ENCODE measurements around the gene VPS39. TPM values are rescaled to one million over a fixed set of nuclear protein-coding genes. Genes with fewer than 3 reads are reported as not detected.

Gene VPS39
- total RNA-seq, 4 donors from 2014 or later, result 105 to 354 (median 153) TPM

DNA sequence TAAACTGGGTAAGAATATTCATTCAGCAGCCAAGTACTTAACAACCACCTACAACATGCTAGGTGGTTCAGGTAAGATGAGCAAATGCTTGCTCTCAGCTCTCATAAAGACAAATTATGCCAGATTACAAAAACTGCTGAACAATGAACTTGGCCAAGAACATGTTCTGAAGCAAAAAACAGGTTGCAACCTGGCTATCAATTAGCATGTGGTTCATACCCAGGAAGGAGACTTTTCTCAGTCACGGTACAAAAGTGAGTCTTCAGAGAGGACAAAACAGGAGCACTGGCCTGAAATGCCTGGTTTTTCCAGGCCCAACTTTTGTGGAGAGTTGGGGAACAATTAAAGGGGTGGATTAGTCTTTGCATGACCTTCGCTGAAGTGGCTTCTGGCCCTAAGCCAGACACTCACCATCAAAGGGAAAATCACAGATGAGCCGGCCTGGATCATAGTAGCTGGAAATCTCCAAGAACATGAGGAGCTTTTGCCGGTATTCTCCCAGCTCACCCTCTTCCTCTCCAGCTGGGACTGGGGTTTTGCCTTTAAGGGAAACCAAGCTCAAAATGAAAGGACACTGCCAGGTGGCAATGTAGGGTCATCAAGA lies 44.1 kb downstream of the VPS39 start:
- TF ChIP-seq POLR2AphosphoS5 (IDR thresholded peaks at IDR 0.05) (no peak), POLR2A (IDR thresholded peaks at IDR 0.05) (no peak), EP300 (IDR thresholded peaks at IDR 0.05; ENCODE audit: low read depth) (no peak)
- TF ChIP-seq, protein P1, sequence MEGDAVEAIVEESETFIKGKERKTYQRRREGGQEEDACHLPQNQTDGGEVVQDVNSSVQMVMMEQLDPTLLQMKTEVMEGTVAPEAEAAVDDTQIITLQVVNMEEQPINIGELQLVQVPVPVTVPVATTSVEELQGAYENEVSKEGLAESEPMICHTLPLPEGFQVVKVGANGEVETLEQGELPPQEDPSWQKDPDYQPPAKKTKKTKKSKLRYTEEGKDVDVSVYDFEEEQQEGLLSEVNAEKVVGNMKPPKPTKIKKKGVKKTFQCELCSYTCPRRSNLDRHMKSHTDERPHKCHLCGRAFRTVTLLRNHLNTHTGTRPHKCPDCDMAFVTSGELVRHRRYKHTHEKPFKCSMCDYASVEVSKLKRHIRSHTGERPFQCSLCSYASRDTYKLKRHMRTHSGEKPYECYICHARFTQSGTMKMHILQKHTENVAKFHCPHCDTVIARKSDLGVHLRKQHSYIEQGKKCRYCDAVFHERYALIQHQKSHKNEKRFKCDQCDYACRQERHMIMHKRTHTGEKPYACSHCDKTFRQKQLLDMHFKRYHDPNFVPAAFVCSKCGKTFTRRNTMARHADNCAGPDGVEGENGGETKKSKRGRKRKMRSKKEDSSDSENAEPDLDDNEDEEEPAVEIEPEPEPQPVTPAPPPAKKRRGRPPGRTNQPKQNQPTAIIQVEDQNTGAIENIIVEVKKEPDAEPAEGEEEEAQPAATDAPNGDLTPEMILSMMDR (IDR thresholded peaks at IDR 0.05), result no peak
- 88 to 100% methylated on average over 1 to 4 of the region's 4 CpGs for WGBS, 2 donors (ENCODE audit: low coverage in 1 of 2)
- in situ Hi-C loops (cut with MboI; ENCODE audit: low pct_ligation_motif_present in 1 of 4, low pct_unique_long_range_greater_than_20kb in 1 of 4, low sequenced_read_pairs in 3 of 4), result no loop called here
- Histone ChIP-seq H3K4me3 (no peak overlapping the region), H3K9me3 (no peaks in the 10 kb centered on the region), H3K27ac (no peak overlapping the region), H3K4me1 (no peaks in the 10 kb centered on the region), H3K36me3 (peaks cover 0 to 90% (median 38%) of the 10 kb centered on the region in 4 donors), H3K27me3 (no peaks in the 10 kb centered on the region)
- intact Hi-C loops (cut with DNase I; ENCODE audit: low total_unique reads), result no loop called here
- DNase-seq, result no peak

DNA sequence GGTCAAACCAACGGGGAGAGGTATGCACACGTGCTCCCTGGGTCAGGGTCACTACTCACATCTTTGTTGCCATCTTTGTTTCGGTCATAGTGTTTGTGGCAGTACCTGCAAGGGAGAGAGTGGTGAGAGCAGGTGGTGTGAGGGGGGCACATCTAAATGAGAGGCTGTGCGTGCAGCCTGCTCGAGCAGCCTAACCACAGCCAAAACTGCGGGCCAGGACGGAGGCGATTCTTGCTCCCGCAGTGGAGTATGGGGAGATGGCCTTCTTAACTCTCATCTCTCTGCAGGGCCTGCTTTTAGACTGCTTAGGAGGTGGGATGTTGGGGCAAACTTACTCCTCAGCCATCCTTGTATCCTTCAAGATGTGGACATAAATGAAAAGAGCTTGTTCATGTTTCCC lies 44.8 kb downstream of the VPS39 start:
- Histone ChIP-seq H3K27ac (no peak overlapping the region), H3K36me3 (peaks cover 0 to 83% (median 35%) of the 10 kb centered on the region in 4 donors), H3K4me1 (no peaks in the 10 kb centered on the region), H3K4me3 (no peak overlapping the region), H3K27me3 (no peaks in the 10 kb centered on the region), H3K9me3 (no peaks in the 10 kb centered on the region)
- DNase-seq, result no peak
- TF ChIP-seq POLR2AphosphoS5 (IDR thresholded peaks at IDR 0.05) (no peak), EP300 (IDR thresholded peaks at IDR 0.05; ENCODE audit: low read depth) (no peak), POLR2A (IDR thresholded peaks at IDR 0.05) (no peak)
- TF ChIP-seq, protein P1 (IDR thresholded peaks at IDR 0.05), result no peak
- in situ Hi-C loops (cut with MboI; ENCODE audit: low pct_ligation_motif_present in 1 of 4, low pct_unique_long_range_greater_than_20kb in 1 of 4, low sequenced_read_pairs in 3 of 4) (no loop called here), intact Hi-C loops (cut with DNase I; ENCODE audit: low total_unique reads) (no loop called here)
- WGBS, 2 donors (ENCODE audit: low coverage in 1 of 2), result 99% methylated on average over 9 of the region's 9 CpGs; no CpG with 5 or more reads in 1 of the 2 donors

DNA sequence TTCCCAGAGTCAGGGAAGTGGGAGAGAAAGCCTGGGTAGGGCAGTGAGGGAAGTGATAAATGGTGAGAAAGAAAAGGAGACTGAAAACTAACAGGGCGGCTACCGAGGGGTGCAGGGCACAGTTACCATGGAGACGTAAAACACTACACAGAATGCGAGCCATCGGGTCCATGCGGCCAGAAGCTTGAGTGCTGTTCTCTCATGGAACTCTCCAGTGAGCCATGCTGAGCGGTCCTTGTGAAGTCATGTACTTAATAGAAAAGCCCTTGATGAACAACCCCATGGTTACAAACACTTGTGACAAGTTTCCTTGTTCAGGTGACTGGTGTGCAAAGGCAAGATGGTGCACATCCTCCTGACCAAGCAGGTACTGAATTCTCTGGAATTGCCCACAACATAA lies 48.0 kb downstream of the VPS39 start:
- Histone ChIP-seq H3K27me3 (no peaks in the 10 kb centered on the region), H3K4me3 (no peak overlapping the region), H3K4me1 (peaks cover 0 to 4% (median 1%) of the 10 kb centered on the region in 4 donors), H3K27ac (no peak overlapping the region), H3K9me3 (no peaks in the 10 kb centered on the region), H3K36me3 (peaks cover 0 to 52% (median 20%) of the 10 kb centered on the region in 4 donors)
- intact Hi-C loops (cut with DNase I; ENCODE audit: low total_unique reads) (no loop called here), in situ Hi-C loops (cut with MboI; ENCODE audit: low pct_ligation_motif_present in 1 of 4, low pct_unique_long_range_greater_than_20kb in 1 of 4, low sequenced_read_pairs in 3 of 4) (no loop called here)
- TF ChIP-seq, protein P1 (IDR thresholded peaks at IDR 0.05), result no peak
- TF ChIP-seq POLR2A (IDR thresholded peaks at IDR 0.05) (no peak), POLR2AphosphoS5 (IDR thresholded peaks at IDR 0.05) (no peak), EP300 (IDR thresholded peaks at IDR 0.05; ENCODE audit: low read depth) (no peak)
- DNase-seq, result no peak
- WGBS, 2 donors (ENCODE audit: low coverage in 1 of 2), result 83% methylated on average over 7 of the region's 7 CpGs; no CpG with 5 or more reads in 1 of the 2 donors

DNA sequence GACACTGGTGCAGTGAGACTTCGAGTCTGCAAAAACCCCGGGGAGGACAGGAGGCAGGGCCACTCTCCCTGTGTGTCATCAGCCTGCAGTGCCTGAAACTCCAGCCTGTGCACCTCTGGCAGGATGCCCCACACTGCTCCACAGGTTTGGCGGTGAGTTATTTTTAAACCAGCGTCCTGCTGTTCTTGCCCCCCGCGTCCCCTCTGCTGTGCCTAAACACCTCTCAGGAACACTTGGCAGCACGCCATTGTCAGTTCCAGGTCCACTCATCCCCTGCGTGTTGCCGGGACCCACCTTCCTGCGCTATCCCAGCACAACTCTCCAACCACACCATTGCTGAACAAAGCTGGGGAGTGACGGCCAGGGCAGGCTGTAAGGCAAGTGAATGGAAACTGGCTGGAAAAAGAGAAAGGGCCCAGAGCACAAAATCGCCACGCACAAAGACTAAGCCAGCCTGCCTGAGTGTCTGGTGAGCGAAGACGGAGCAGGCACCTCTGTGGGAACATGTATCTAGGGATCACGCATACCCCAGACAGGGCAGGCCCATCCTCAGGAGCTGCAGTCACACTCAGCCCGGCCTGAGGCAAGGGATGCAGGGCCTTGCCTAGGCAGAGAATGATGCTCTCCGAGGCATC lies 48.6 kb downstream of the VPS39 start:
- 79 to 92% methylated on average over 6 to 18 of the region's 18 CpGs for WGBS, 2 donors (ENCODE audit: low coverage in 1 of 2)
- intact Hi-C loops (cut with DNase I; ENCODE audit: low total_unique reads) (no loop called here), in situ Hi-C loops (cut with MboI; ENCODE audit: low pct_ligation_motif_present in 1 of 4, low pct_unique_long_range_greater_than_20kb in 1 of 4, low sequenced_read_pairs in 3 of 4) (no loop called here)
- DNase-seq, result no peak
- H3K27me3 ChIP-seq, result no peaks in the 10 kb centered on the region
- H3K4me1 ChIP-seq, result peaks cover 0 to 4% (median 1%) of the 10 kb centered on the region in 4 donors
- peaks cover 0 to 45% (median 17%) of the 10 kb centered on the region in 4 donors for H3K36me3 ChIP-seq
- H3K9me3 ChIP-seq, result no peaks in the 10 kb centered on the region
- H3K4me3 ChIP-seq, result no peak overlapping the region
- no peak for TF ChIP-seq EP300 (IDR thresholded peaks at IDR 0.05; ENCODE audit: low read depth)
- TF ChIP-seq, protein P1 (IDR thresholded peaks at IDR 0.05), result no peak
- TF ChIP-seq POLR2A (IDR thresholded peaks at IDR 0.05), result no peak
- TF ChIP-seq POLR2AphosphoS5 (IDR thresholded peaks at IDR 0.05), result no peak
- no peak overlapping the region for H3K27ac ChIP-seq
